ENCODE data around the gene B4GALT6.
A peak's percentile ranks its signal among the peaks of the same experiment; 100 is the strongest.

B4GALT6 gene

GRCh38 chr18:31688606-31689005, 4.2 kb upstream of the B4GALT6 start:
- DNase-seq (ENCODE audit: low spot score) = no peak

GRCh38 chr18:31686986-31687928, 2.9 kb upstream of the B4GALT6 start:
- DNase-seq (ENCODE audit: low spot score) = no peak

- no peak for DNase-seq (ENCODE audit: low spot score)
These were observed 2.2 kb upstream of the B4GALT6 start for GRCh38 chr18:31686572-31686971.

GRCh38 chr18:31685097-31686082, 1.0 kb upstream of the B4GALT6 start:
- peak; percentile 88 for DNase-seq (ENCODE audit: low spot score)

- DNase-seq (ENCODE audit: low spot score) = no peak
These were observed 458 bp downstream of the B4GALT6 start for GRCh38 chr18:31683968-31684278.

- DNase-seq (ENCODE audit: low spot score) = no peak
These were observed 1.3 kb downstream of the B4GALT6 start for GRCh38 chr18:31683106-31683505.

- DNase-seq (ENCODE audit: low spot score) = no peak
These were observed 3.4 kb downstream of the B4GALT6 start for GRCh38 chr18:31680831-31681568.

- no peak for DNase-seq (ENCODE audit: low spot score)
These were observed 4.0 kb downstream of the B4GALT6 start for GRCh38 chr18:31680433-31680811.

- no peak for DNase-seq (ENCODE audit: low spot score)
These were observed 4.5 kb downstream of the B4GALT6 start for GRCh38 chr18:31679791-31680432.

GRCh38 chr18:31679133-31679742, 5.1 kb downstream of the B4GALT6 start:
- no peak for DNase-seq (ENCODE audit: low spot score)

- DNase-seq (ENCODE audit: low spot score) = no peak
These were observed 6.0 kb downstream of the B4GALT6 start for GRCh38 chr18:31678425-31678824.

GRCh38 chr18:31677592-31677991, 6.8 kb downstream of the B4GALT6 start:
- DNase-seq (ENCODE audit: low spot score) = no peak

- DNase-seq (ENCODE audit: low spot score) = no peak
These were observed 9.0 kb downstream of the B4GALT6 start for GRCh38 chr18:31675404-31675803.

GRCh38 chr18:31672628-31673135, 11.7 kb downstream of the B4GALT6 start:
- no peak for DNase-seq (ENCODE audit: low spot score)

GRCh38 chr18:31671951-31672350, 12.4 kb downstream of the B4GALT6 start:
- no peak for DNase-seq (ENCODE audit: low spot score)

- DNase-seq (ENCODE audit: low spot score) = no peak
These were observed 14.8 kb downstream of the B4GALT6 start for GRCh38 chr18:31669541-31669940.

- no peak for DNase-seq (ENCODE audit: low spot score)
These were observed 17.2 kb downstream of the B4GALT6 start for GRCh38 chr18:31667185-31667584.

- DNase-seq (ENCODE audit: low spot score) = no peak
These were observed 18.3 kb downstream of the B4GALT6 start for GRCh38 chr18:31666055-31666454.

GRCh38 chr18:31664101-31664500, 20.3 kb downstream of the B4GALT6 start:
- no peak for DNase-seq (ENCODE audit: low spot score)

GRCh38 chr18:31661965-31662364, 22.4 kb downstream of the B4GALT6 start:
- DNase-seq (ENCODE audit: low spot score) = no peak

- no peak for DNase-seq (ENCODE audit: low spot score)
These were observed 23.6 kb downstream of the B4GALT6 start for GRCh38 chr18:31660763-31661162.

Data from left forelimb (tissue), 1 donor.